Vagina (tissue), 2 donors: Measurements from ENCODE around the gene IFNL3.

Experiments used
- POLR2A ChIP-seq, 2 donors: fragments of 450-650 bp; IDR thresholded peaks; one replicate each; pipeline ENCODE4 v1.6.1; 2017; ENCODE audit warnings: antibody characterized with exemption in 2 of 2, mild to moderate bottlenecking in 2 of 2, moderate library complexity in 2 of 2
- TF ChIP-seq, protein P1 (sequence below), 3 experiments: fragments of 450-650 bp in 2 of 3; fragments of 200-600 bp in 1 of 3; sonication (generic) in 1 of 3; IDR thresholded peaks; one replicate each; pipeline ENCODE4 v1.5.1; 2017 to 2019; ENCODE audit warnings: antibody characterized with exemption in 3 of 3, mild to moderate bottlenecking in 2 of 3, moderate library complexity in 2 of 3

DNA sequence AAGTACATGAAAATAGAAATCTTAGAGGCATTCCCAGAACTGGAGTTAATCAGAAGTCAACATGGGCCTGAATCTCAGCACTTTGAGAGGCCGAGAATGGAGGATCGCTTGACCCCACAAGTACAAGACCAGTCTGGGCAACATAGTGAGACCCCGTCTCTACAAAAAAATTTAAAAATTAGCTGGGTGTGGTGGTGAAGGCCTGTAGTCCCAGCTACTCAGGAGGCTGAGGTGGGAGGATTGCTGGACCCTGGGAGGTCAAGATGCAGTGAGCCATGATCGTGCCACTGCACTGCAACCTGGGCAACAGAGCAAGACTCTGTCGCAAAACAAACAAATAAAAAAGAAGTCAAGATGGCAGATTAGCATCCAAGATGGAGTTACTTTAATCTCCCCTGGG is 31.9 kb upstream of the IFNL3 start:
- TF ChIP-seq, protein P1, sequence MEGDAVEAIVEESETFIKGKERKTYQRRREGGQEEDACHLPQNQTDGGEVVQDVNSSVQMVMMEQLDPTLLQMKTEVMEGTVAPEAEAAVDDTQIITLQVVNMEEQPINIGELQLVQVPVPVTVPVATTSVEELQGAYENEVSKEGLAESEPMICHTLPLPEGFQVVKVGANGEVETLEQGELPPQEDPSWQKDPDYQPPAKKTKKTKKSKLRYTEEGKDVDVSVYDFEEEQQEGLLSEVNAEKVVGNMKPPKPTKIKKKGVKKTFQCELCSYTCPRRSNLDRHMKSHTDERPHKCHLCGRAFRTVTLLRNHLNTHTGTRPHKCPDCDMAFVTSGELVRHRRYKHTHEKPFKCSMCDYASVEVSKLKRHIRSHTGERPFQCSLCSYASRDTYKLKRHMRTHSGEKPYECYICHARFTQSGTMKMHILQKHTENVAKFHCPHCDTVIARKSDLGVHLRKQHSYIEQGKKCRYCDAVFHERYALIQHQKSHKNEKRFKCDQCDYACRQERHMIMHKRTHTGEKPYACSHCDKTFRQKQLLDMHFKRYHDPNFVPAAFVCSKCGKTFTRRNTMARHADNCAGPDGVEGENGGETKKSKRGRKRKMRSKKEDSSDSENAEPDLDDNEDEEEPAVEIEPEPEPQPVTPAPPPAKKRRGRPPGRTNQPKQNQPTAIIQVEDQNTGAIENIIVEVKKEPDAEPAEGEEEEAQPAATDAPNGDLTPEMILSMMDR (IDR thresholded peaks at IDR 0.05): no peak
- TF ChIP-seq POLR2A (IDR thresholded peaks at IDR 0.05): no peak
